ENCODE results near the gene SLC5A3.

The SLC5A3 gene

GRCh38 chr21:34105947-34106541, 32.7 kb downstream of the SLC5A3 start:
- H3K4me3 ChIP-seq (ENCODE audit: low read length): no peak overlapping the region
- H3K27ac ChIP-seq (ENCODE audit: low read depth, low read length): no peak overlapping the region
- H3K4me1 ChIP-seq (ENCODE audit: insufficient read depth, low read length): peaks cover 19% of the 10 kb centered on the region
- H3K27me3 ChIP-seq (ENCODE audit: insufficient read depth, low read length): no peaks in the 10 kb centered on the region
- no peaks in the 10 kb centered on the region for H3K9me3 ChIP-seq (ENCODE audit: insufficient read depth, low read depth, low read length)
- no peak overlapping the region for H3K9ac ChIP-seq (ENCODE audit: low read depth, low read length)
- H3K36me3 ChIP-seq (ENCODE audit: insufficient read depth, low read length): peaks cover 10% of the 10 kb centered on the region

- Histone ChIP-seq H3K36me3 (ENCODE audit: insufficient read depth, low read length) (peaks cover 10% of the 10 kb centered on the region), H3K9ac (ENCODE audit: low read depth, low read length) (no peak overlapping the region), H3K4me1 (ENCODE audit: insufficient read depth, low read length) (peaks cover 10% of the 10 kb centered on the region; the same call in 1 of the 2 replicates), H3K27ac (ENCODE audit: low read depth, low read length) (no peak overlapping the region), H3K9me3 (ENCODE audit: insufficient read depth, low read depth, low read length) (no peaks in the 10 kb centered on the region), H3K4me3 (ENCODE audit: low read length) (no peak overlapping the region), H3K27me3 (ENCODE audit: insufficient read depth, low read length) (no peaks in the 10 kb centered on the region)
- WGBS: 90% methylated on average over 1 of the region's 1 CpG
Measured at GRCh38 chr21:34107606-34108005, 34.2 kb downstream of the SLC5A3 start.

- no peak overlapping the region for H3K4me3 ChIP-seq (ENCODE audit: low read length)
- H3K9ac ChIP-seq (ENCODE audit: low read depth, low read length): no peak overlapping the region
- 97% methylated on average over 5 of the region's 7 CpGs for WGBS
- peaks cover 23% of the 10 kb centered on the region for H3K4me1 ChIP-seq (ENCODE audit: insufficient read depth, low read length)
- H3K36me3 ChIP-seq (ENCODE audit: insufficient read depth, low read length): no peaks in the 10 kb centered on the region; the same call in 1 of the 2 replicates
- no peaks in the 10 kb centered on the region for H3K27me3 ChIP-seq (ENCODE audit: insufficient read depth, low read length)
- no peak overlapping the region for H3K27ac ChIP-seq (ENCODE audit: low read depth, low read length)
- no peaks in the 10 kb centered on the region for H3K9me3 ChIP-seq (ENCODE audit: insufficient read depth, low read depth, low read length)
Measured at GRCh38 chr21:34109075-34109474, 35.7 kb downstream of the SLC5A3 start.

- Histone ChIP-seq H3K9ac (ENCODE audit: low read depth, low read length) (no peak overlapping the region), H3K36me3 (ENCODE audit: insufficient read depth, low read length) (no peaks in the 10 kb centered on the region; the same call in 1 of the 2 replicates), H3K4me1 (ENCODE audit: insufficient read depth, low read length) (peaks cover 33% of the 10 kb centered on the region), H3K9me3 (ENCODE audit: insufficient read depth, low read depth, low read length) (no peaks in the 10 kb centered on the region), H3K27me3 (ENCODE audit: insufficient read depth, low read length) (no peaks in the 10 kb centered on the region), H3K27ac (ENCODE audit: low read depth, low read length) (no peak overlapping the region), H3K4me3 (ENCODE audit: low read length) (no peak overlapping the region)
- 94% methylated on average over 8 of the region's 8 CpGs for WGBS
Measured at GRCh38 chr21:34110594-34111202, 37.3 kb downstream of the SLC5A3 start.

GRCh38 chr21:34112316-34113033, 39.1 kb downstream of the SLC5A3 start:
- 90% methylated on average over 6 of the region's 6 CpGs for WGBS
- H3K9ac ChIP-seq (ENCODE audit: low read depth, low read length): no peak overlapping the region
- H3K36me3 ChIP-seq (ENCODE audit: insufficient read depth, low read length): peaks cover 9% of the 10 kb centered on the region; the same call in 1 of the 2 replicates
- no peaks in the 10 kb centered on the region for H3K27me3 ChIP-seq (ENCODE audit: insufficient read depth, low read length)
- no peak overlapping the region for H3K27ac ChIP-seq (ENCODE audit: low read depth, low read length)
- H3K9me3 ChIP-seq (ENCODE audit: insufficient read depth, low read depth, low read length): no peaks in the 10 kb centered on the region; the same call in 1 of the 2 replicates
- peaks cover 33% of the 10 kb centered on the region for H3K4me1 ChIP-seq (ENCODE audit: insufficient read depth, low read length)
- no peak overlapping the region for H3K4me3 ChIP-seq (ENCODE audit: low read length)

- Histone ChIP-seq H3K9ac (ENCODE audit: low read depth, low read length) (no peak overlapping the region), H3K4me3 (ENCODE audit: low read length) (no peak overlapping the region), H3K27ac (ENCODE audit: low read depth, low read length) (no peak overlapping the region; the same call in 1 of the 2 replicates), H3K4me1 (ENCODE audit: insufficient read depth, low read length) (peaks cover 31% of the 10 kb centered on the region), H3K27me3 (ENCODE audit: insufficient read depth, low read length) (no peaks in the 10 kb centered on the region), H3K36me3 (ENCODE audit: insufficient read depth, low read length) (peaks cover 10% of the 10 kb centered on the region; the same call in 1 of the 2 replicates), H3K9me3 (ENCODE audit: insufficient read depth, low read depth, low read length) (no peaks in the 10 kb centered on the region; the same call in 1 of the 2 replicates)
- 63% methylated on average over 2 of the region's 2 CpGs for WGBS
Measured at GRCh38 chr21:34113842-34114241, 40.5 kb downstream of the SLC5A3 start.

GRCh38 chr21:34115160-34115559, 41.8 kb downstream of the SLC5A3 start:
- Histone ChIP-seq H3K4me1 (ENCODE audit: insufficient read depth, low read length) (peaks cover 28% of the 10 kb centered on the region), H3K9ac (ENCODE audit: low read depth, low read length) (no peak overlapping the region), H3K9me3 (ENCODE audit: insufficient read depth, low read depth, low read length) (no peaks in the 10 kb centered on the region; the same call in 1 of the 2 replicates), H3K27me3 (ENCODE audit: insufficient read depth, low read length) (no peaks in the 10 kb centered on the region), H3K4me3 (ENCODE audit: low read length) (no peak overlapping the region), H3K36me3 (ENCODE audit: insufficient read depth, low read length) (peaks cover 10% of the 10 kb centered on the region; the same call in 1 of the 2 replicates), H3K27ac (ENCODE audit: low read depth, low read length) (no peak overlapping the region)
- WGBS: 93% methylated on average over 1 of the region's 1 CpG

- H3K27ac ChIP-seq (ENCODE audit: low read depth, low read length): no peak overlapping the region
- H3K27me3 ChIP-seq (ENCODE audit: insufficient read depth, low read length): no peaks in the 10 kb centered on the region
- 87% methylated on average over 3 of the region's 3 CpGs for WGBS
- no peaks in the 10 kb centered on the region; the same call in 1 of the 2 replicates for H3K9me3 ChIP-seq (ENCODE audit: insufficient read depth, low read depth, low read length)
- H3K36me3 ChIP-seq (ENCODE audit: insufficient read depth, low read length): peaks cover 10% of the 10 kb centered on the region; the same call in 1 of the 2 replicates
- no peak overlapping the region for H3K9ac ChIP-seq (ENCODE audit: low read depth, low read length)
- H3K4me3 ChIP-seq (ENCODE audit: low read length): no peak overlapping the region
- peaks cover 23% of the 10 kb centered on the region for H3K4me1 ChIP-seq (ENCODE audit: insufficient read depth, low read length)
Measured at GRCh38 chr21:34116569-34116968, 43.2 kb downstream of the SLC5A3 start.

- Histone ChIP-seq H3K9ac (ENCODE audit: low read depth, low read length) (no peak overlapping the region), H3K27me3 (ENCODE audit: insufficient read depth, low read length) (no peaks in the 10 kb centered on the region), H3K36me3 (ENCODE audit: insufficient read depth, low read length) (peaks cover 25% of the 10 kb centered on the region), H3K4me3 (ENCODE audit: low read length) (no peak overlapping the region), H3K4me1 (ENCODE audit: insufficient read depth, low read length) (no peaks in the 10 kb centered on the region; the same call in 1 of the 2 replicates), H3K27ac (ENCODE audit: low read depth, low read length) (no peak overlapping the region), H3K9me3 (ENCODE audit: insufficient read depth, low read depth, low read length) (no peaks in the 10 kb centered on the region; the same call in 1 of the 2 replicates)
- 93% methylated on average over 2 of the region's 2 CpGs for WGBS
Measured at GRCh38 chr21:34120867-34121266, 47.5 kb downstream of the SLC5A3 start.

GRCh38 chr21:34122047-34122446, 48.7 kb downstream of the SLC5A3 start:
- H3K9me3 ChIP-seq (ENCODE audit: insufficient read depth, low read depth, low read length): no peaks in the 10 kb centered on the region
- H3K4me3 ChIP-seq (ENCODE audit: low read length): no peak overlapping the region
- H3K4me1 ChIP-seq (ENCODE audit: insufficient read depth, low read length): no peaks in the 10 kb centered on the region; the same call in 1 of the 2 replicates
- H3K9ac ChIP-seq (ENCODE audit: low read depth, low read length): no peak overlapping the region
- peaks cover 32% of the 10 kb centered on the region for H3K36me3 ChIP-seq (ENCODE audit: insufficient read depth, low read length)
- no peak overlapping the region for H3K27ac ChIP-seq (ENCODE audit: low read depth, low read length)
- no peaks in the 10 kb centered on the region for H3K27me3 ChIP-seq (ENCODE audit: insufficient read depth, low read length)
- WGBS: 100% methylated on average over 1 of the region's 2 CpGs
